HEK293T (cell line): ENCODE results near the gene TBC1D14.

Experiments
- CTCF ChIA-PET: fragments of 350-600 bp; formaldehyde crosslinking; extraction: SDS; loops from one replicate; lab custom pipeline; 2021; ENCODE audit warnings: antibody characterized with exemption, inconsistent platforms; lab: Yijun Ruan, JAX
- POLR2A ChIA-PET: fragments of 350-600 bp; formaldehyde crosslinking; extraction: SDS; loops from one replicate; lab custom pipeline; 2020; ENCODE audit warnings: antibody characterized with exemption, inconsistent platforms; lab: Yijun Ruan, JAX
- DNase-seq: peaks from one replicate; pipeline ENCODE4 v3.0.0; 2012; ENCODE audit warnings: mixed read lengths; ENCODE audit errors: extremely low spot score
- ARNT ChIP-seq: fragments of 450-650 bp; IDR thresholded peaks from 2 replicates; pipeline ENCODE4 v1.6.1; 2017; ENCODE audit warnings: mild to moderate bottlenecking
- BHLHE40 ChIP-seq: fragments of 450-650 bp; IDR thresholded peaks from 2 replicates; pipeline ENCODE4 v1.6.1; 2016; ENCODE audit warnings: mild to moderate bottlenecking, moderate library complexity, borderline replicate concordance
- CTBP1 ChIP-seq: fragments of 450-650 bp; IDR thresholded peaks from 2 replicates; pipeline ENCODE4 v1.6.1; 2016; ENCODE audit warnings: borderline replicate concordance
- ELF4 ChIP-seq: fragments of 450-650 bp; IDR thresholded peaks from 2 replicates; pipeline ENCODE4 v1.6.1; 2017; ENCODE audit warnings: antibody characterized with exemption
- FOXA1 ChIP-seq: fragments of 450-650 bp; IDR thresholded peaks from 2 replicates; pipeline ENCODE4 v1.6.1; 2016; ENCODE audit warnings: mild to moderate bottlenecking
- FOXK2 ChIP-seq: fragments of 450-650 bp; IDR thresholded peaks from 2 replicates; pipeline ENCODE4 v1.6.1; 2016; ENCODE audit warnings: mild to moderate bottlenecking
- FOXM1 ChIP-seq: fragments of 450-650 bp; IDR thresholded peaks from 2 replicates; pipeline ENCODE4 v1.6.1; 2017; ENCODE audit warnings: mild to moderate bottlenecking, borderline replicate concordance
- HDGF ChIP-seq: fragments of 450-650 bp; IDR thresholded peaks from 2 replicates; pipeline ENCODE4 v1.6.1; 2017; ENCODE audit warnings: antibody characterized with exemption, borderline replicate concordance
- L3MBTL2 ChIP-seq: fragments of 450-650 bp; conservative IDR thresholded peaks from 2 replicates; pipeline ENCODE4 v1.6.1; 2016; ENCODE audit warnings: mild to moderate bottlenecking
- LEF1 ChIP-seq: fragments of 450-650 bp; IDR thresholded peaks from 2 replicates; pipeline ENCODE4 v1.6.1; 2017; ENCODE audit warnings: mild to moderate bottlenecking, borderline replicate concordance
- NFRKB ChIP-seq: fragments of 450-650 bp; IDR thresholded peaks from 2 replicates; pipeline ENCODE4 v1.6.1; 2016; ENCODE audit warnings: mild to moderate bottlenecking, moderate library complexity
- SP1 ChIP-seq: fragments of 450-650 bp; IDR thresholded peaks from 2 replicates; pipeline ENCODE4 v1.6.1; 2017
- SUZ12 ChIP-seq: fragments of 450-650 bp; IDR thresholded peaks from 2 replicates; pipeline ENCODE4 v1.6.1; 2016; ENCODE audit warnings: mild to moderate bottlenecking
- TARDBP ChIP-seq: fragments of 450-650 bp; IDR thresholded peaks from 2 replicates; pipeline ENCODE4 v1.6.1; 2016
- ZNF384 ChIP-seq: fragments of 450-650 bp; IDR thresholded peaks from 2 replicates; pipeline ENCODE4 v1.6.1; 2016
- TF ChIP-seq, protein P1 (sequence below): fragments of 450-650 bp; IDR thresholded peaks from 2 replicates; pipeline ENCODE4 v1.6.1; 2016

The TBC1D14 gene

DNA sequence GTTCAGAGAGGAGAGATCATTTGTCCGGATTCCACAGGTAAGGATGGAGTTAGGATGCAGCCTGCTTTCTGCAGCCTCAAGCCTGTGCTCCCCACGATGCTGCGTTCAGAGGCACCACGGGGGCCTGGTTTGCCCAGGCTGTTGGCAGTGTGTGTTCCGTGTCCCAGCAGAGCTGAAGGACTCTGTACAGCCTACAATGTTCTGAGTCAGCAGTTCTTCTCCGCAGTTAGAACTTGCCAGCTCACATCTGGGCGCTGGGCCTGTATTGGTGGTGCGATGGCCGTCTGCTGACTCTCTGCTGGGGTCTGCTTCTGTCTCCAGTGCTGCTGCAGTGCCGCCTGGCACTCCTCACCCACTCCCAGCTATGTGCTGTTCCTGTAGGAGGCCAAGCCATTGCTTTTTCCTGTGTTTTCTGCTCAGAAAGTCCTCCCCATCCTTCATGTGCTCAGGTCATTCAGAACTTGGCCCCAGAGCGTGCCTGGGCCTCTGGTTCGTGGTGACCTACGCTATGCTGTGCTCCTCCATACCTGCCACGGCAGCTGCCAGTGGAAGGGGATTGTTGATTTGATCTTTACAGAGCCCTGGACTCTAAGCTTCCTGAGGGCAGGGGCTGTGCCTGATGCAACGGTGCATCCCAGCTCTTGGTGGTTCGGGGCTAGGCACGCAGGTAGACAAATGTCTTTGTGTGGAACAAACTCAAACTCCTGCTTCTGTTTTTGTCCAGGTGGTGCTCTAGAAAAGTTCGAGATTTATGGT is 91.0 kb downstream of the TBC1D14 start:
- no peak for TF ChIP-seq NFRKB
- no peak for TF ChIP-seq BHLHE40
- no peak for TF ChIP-seq LEF1
- no peak for TF ChIP-seq ELF4
- TF ChIP-seq ARNT, result no peak
- TF ChIP-seq FOXA1, result no peak
- no peak for TF ChIP-seq L3MBTL2
- no peak for TF ChIP-seq FOXM1
- no peak for TF ChIP-seq TARDBP
- TF ChIP-seq SUZ12, result no peak
- no peak for TF ChIP-seq ZNF384
- no peak for TF ChIP-seq CTBP1
- TF ChIP-seq FOXK2, result no peak
- POLR2A ChIA-PET, result no interaction called here
- no peak for DNase-seq
- CTCF ChIA-PET, result interaction anchor here (0.6 kb wide), 1 partner anchor 114 kb away, joined by 3 read pairs; no protein-coding TSS in a partner anchor

DNA sequence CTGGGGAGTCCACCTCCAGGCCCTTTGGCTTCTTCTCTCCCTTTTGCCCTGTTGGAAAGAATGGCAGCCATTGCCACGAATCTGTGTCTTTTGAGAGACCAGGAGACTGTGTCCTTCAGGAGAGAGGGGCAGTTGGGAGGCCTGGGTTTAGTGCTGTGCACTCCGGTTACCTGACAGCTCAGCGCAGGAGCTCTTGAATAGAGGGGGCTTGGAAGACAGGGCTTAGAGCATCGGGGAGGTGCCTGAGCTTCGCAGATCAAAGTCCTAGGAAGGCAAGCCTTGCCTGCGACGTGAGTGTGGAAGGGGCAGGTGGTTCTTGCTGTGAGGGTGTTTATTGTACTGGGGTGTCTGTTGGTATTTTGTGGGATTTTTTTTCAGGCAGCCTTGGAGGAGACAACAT is 91.6 kb downstream of the TBC1D14 start:
- CTCF ChIA-PET, result no interaction called here
- TF ChIP-seq SUZ12 (no peak), HDGF (no peak), ARNT (no peak), L3MBTL2 (no peak), NFRKB (no peak), FOXA1 (no peak), LEF1 (no peak)
- POLR2A ChIA-PET, result no interaction called here
- no peak for DNase-seq

DNA sequence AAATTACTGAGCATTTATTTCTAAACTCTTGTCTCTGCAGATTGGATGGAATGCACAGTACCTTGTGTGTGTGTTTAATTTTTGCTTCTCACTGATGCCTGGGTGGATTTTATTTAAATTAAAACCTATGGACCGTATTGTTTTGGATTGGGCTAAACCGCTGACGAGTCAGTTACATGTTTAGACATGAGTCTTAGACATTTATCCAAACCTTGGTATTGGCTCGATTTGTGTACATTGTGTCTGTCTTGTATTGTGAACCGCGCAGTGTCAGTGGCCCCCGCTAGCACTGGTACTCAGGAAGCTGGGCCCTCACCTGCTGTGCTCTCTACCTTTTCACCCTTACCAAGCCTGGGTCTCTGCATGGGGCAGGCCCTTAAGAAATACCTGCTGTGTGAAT is 92.7 kb downstream of the TBC1D14 start:
- ChIA-PET CTCF (interaction anchor here (0.5 kb wide), 1 partner anchor 9 kb away, joined by 4 read pairs; no protein-coding TSS in a partner anchor), POLR2A (no interaction called here)
- TF ChIP-seq FOXA1 (no peak), LEF1 (no peak), TARDBP (no peak), L3MBTL2 (no peak), HDGF (no peak), ELF4 (no peak), ZNF384 (no peak), ARNT (no peak), FOXK2 (no peak), NFRKB (no peak), FOXM1 (no peak), SUZ12 (no peak), BHLHE40 (no peak), CTBP1 (no peak), SP1 (no peak)
- TF ChIP-seq, protein P1, sequence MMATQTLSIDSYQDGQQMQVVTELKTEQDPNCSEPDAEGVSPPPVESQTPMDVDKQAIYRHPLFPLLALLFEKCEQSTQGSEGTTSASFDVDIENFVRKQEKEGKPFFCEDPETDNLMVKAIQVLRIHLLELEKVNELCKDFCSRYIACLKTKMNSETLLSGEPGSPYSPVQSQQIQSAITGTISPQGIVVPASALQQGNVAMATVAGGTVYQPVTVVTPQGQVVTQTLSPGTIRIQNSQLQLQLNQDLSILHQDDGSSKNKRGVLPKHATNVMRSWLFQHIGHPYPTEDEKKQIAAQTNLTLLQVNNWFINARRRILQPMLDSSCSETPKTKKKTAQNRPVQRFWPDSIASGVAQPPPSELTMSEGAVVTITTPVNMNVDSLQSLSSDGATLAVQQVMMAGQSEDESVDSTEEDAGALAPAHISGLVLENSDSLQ, result no peak
- DNase-seq, result no peak

DNA sequence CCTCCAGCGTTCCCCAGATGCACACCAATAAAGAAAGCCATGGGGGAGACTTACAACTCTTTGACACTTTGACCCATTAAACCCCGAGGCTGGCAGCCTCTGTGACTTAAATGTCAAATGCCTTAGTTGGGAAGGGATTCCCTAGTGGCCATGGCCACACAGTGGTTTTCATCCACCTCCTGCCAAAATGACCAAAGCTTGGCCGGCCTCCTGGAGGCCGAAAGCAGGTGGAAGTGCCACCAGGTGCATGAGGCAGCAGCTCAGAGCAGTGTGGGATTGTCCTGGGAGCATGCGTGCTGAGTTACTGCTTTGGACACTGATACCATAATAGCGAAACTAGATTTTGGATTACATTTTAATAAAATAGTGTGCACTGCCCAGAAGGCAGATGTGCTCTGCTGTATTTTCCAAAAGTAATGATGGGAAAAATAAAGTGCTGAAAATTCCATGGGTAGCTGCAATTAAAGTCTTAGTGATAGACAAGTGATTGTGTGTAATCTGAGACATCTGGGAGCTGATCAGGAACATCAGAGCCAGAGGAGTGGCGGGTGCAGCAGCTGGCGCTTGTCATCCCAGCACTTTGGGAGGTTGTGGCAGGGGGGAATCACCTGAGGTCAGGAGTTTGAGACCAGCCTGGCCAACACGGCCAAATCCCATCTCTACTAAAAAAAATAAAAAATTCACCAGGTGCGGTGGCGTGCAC is 93.7 kb downstream of the TBC1D14 start:
- CTCF ChIA-PET, result no interaction called here
- POLR2A ChIA-PET, result no interaction called here
- TF ChIP-seq ARNT (no peak), ZNF384 (no peak)
- no peak for DNase-seq

DNA sequence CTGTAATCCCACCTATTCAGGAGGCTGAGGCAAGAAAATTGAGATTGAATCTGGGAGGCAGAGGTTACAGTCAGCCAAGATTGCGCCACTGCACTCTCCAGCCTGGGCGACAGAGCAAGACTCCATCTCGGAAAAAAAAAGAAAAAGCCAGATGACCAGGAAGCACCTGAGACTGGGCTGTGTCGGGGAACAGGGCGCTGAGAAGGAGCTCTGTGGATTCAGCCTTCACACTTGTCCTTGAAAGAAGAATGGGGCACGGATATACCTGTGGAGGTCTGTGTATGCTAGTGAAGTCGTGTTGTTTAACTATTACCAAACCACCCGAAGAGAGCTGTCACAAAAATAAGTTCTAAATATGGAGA is 94.2 kb downstream of the TBC1D14 start:
- ChIA-PET POLR2A (no interaction called here), CTCF (interaction anchor here (0.6 kb wide), 1 partner anchor 12 kb away, joined by 5 read pairs; no protein-coding TSS in a partner anchor)
- DNase-seq, result no peak
- TF ChIP-seq FOXK2 (no peak), FOXA1 (no peak), BHLHE40 (no peak), ELF4 (no peak), NFRKB (no peak), HDGF (no peak), TARDBP (no peak), L3MBTL2 (no peak), ARNT (no peak), SP1 (no peak), SUZ12 (no peak), LEF1 (no peak), ZNF384 (no peak), CTBP1 (no peak), FOXM1 (no peak)
- TF ChIP-seq, protein P1, result no peak

DNA sequence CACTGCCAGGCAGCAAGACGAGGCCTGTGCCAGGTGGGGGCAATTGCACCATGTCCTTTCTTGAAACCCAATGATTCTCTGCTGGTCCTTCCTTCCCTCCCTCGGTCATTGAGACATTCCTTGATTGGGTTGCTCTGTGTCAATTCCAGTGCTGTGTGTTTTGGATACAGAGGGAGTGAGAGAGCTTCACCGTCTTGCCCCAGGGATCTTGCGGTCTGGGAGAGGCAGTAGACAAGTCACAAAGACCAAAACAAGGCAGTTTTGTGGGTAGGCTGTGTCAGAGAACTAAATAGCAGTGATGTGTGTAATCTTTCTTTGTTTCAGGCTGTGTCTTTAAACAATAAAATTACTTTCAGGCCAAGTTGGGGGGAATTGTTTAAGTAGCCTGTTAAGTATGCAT is 94.7 kb downstream of the TBC1D14 start:
- DNase-seq, result no peak
- ChIA-PET POLR2A (no interaction called here), CTCF (interaction anchor here (0.6 kb wide), 1 partner anchor 12 kb away, joined by 5 read pairs; no protein-coding TSS in a partner anchor)
- TF ChIP-seq ELF4 (no peak), SUZ12 (no peak), L3MBTL2 (no peak)

DNA sequence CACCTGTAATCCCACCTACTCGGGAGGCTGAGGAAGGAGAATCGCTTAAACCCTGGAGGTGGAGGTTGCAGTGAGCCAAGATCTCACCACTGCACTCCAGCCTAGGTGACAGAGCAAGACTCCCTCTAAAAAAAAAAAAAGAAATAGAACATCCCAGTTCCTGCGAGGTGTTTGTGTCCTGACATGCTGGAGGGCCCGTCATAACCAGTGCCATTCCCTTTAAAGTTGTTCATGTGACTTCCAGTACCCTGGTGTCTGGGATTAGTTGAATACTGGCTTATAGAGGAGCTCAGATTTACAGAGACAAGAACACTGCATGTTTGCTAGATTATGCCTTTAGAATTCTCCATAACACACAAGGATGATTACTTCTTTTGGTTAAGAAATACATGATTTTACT is 95.9 kb downstream of the TBC1D14 start:
- no peak for TF ChIP-seq ELF4
- TF ChIP-seq FOXK2, result no peak
- TF ChIP-seq L3MBTL2, result no peak
- no peak for TF ChIP-seq NFRKB
- TF ChIP-seq FOXM1, result no peak
- TF ChIP-seq BHLHE40, result no peak
- no peak for TF ChIP-seq ARNT
- TF ChIP-seq FOXA1, result no peak
- TF ChIP-seq, protein P1, result no peak
- no peak for TF ChIP-seq SP1
- TF ChIP-seq TARDBP, result no peak
- no peak for TF ChIP-seq CTBP1
- no peak for TF ChIP-seq HDGF
- TF ChIP-seq LEF1, result no peak
- no peak for TF ChIP-seq ZNF384
- no peak for TF ChIP-seq SUZ12
- no peak for DNase-seq
- CTCF ChIA-PET, result no interaction called here
- POLR2A ChIA-PET, result no interaction called here
